AG09319 (cell line): Measurements from ENCODE around the gene CCNG2.

ENCODE experiments used
- DNase-seq: peaks from one replicate; pipeline ENCODE4 v3.0.0-alpha.2; 2010; ENCODE audit warnings: low read depth; ENCODE audit errors: extremely low read depth
- TF ChIP-seq, protein P1 (sequence below): IDR thresholded peaks from 2 replicates; pipeline ENCODE4 v1.5.1; 2011; ENCODE audit warnings: low read depth, mild to moderate bottlenecking, inconsistent platforms, low read length, moderate library complexity

CCNG2 gene

DNA sequence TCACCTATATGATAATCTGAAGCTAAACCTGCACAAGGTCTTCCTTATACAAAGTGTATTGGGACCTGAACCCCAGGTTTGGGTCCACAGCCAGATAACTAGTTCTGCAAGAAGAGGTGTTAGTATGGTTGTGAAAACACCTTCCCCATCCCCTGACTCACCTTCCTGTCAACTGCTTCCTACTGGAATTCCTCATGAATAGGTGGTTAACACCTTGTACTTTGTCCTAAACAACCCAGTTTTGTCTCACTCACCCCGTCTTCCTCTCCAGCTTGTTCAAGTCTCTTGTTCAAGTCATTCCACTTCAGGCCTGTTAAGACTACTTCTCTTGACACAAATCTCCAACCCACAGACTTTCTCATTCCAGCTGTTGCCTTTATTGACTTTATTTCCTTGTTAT, 45.5 kb downstream of the CCNG2 start:
- DNase-seq: no peak
- TF ChIP-seq, protein P1, sequence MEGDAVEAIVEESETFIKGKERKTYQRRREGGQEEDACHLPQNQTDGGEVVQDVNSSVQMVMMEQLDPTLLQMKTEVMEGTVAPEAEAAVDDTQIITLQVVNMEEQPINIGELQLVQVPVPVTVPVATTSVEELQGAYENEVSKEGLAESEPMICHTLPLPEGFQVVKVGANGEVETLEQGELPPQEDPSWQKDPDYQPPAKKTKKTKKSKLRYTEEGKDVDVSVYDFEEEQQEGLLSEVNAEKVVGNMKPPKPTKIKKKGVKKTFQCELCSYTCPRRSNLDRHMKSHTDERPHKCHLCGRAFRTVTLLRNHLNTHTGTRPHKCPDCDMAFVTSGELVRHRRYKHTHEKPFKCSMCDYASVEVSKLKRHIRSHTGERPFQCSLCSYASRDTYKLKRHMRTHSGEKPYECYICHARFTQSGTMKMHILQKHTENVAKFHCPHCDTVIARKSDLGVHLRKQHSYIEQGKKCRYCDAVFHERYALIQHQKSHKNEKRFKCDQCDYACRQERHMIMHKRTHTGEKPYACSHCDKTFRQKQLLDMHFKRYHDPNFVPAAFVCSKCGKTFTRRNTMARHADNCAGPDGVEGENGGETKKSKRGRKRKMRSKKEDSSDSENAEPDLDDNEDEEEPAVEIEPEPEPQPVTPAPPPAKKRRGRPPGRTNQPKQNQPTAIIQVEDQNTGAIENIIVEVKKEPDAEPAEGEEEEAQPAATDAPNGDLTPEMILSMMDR: no peak

DNA sequence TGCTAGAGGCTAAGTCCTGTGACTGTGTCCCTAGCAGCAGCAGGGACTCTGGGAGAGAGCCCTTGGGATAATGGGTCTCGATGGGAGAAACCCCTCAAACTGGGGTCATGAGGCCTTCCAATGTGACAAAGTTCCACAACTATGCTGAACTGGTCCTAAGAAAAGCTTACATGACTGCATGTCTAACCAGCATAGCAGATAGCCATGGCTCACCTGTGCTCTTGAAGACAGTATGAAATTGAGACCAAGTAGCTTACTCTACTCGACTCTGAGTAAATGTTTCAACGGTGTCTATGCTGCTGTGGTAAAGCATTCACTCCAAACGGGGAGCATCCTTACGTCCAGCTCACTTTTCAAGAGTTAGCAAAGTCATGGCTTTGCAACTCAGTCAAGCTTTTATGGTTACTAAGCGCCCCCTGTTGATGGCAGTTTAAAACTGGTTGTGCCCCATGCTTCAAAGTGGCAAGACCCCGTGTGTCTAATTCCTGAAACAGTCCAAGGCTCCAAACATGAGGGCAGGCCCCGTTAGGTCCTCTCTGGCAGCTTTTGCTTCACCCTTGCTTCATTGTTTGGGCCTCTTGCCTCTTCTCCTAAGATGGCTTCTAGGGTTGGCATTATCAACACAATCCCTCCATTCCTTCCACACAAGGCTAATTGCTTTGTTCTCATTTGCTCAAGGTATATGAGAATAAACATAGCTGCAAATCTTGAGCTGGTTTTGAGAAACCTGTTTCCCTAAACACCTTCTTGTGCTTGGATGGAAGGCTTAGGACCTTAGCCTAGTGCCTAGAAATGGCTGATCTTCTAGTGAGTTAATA, 46.6 kb downstream of the CCNG2 start:
- TF ChIP-seq, protein P1: peak; percentile 76
- DNase-seq: peak; percentile 56

DNA sequence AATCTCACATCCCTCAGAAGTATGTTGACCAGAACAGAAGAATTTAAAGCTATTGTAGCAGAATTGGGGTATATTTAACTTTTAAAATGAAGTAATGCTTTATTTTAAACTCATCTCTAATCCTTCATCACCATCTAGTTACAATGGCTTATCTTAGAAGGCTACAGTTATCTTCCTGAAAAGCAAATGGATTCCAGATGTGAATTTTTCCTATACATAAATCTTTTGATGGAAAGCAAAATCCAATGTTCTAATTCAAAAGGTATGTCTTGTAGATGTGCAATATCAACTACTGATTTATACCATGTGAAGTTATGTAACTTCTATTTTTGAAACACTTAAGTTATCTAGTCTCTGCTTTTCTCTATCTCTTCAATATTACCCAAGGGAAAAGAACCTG, 47.6 kb downstream of the CCNG2 start:
- no peak for DNase-seq
- TF ChIP-seq, protein P1: no peak

DNA sequence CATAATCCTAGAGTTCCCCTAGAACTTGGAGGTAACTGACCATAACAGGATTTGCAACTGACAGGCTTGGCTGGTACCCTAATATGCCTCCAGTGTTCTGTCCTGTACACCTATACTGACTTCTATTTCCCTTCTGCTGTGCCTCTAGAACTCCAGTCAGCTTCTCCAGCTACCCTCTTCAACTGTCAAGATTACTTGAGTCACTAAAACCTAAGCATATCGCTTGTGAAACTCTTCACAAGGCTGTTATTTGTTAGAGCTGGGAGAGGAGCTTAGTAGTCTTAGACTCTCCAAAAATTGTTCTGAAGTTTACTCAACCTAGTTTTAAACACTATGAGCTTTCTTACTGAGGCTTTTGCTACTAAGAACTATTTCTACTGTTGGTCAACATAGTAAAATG, 52.0 kb downstream of the CCNG2 start:
- TF ChIP-seq, protein P1: no peak
- no peak for DNase-seq

DNA sequence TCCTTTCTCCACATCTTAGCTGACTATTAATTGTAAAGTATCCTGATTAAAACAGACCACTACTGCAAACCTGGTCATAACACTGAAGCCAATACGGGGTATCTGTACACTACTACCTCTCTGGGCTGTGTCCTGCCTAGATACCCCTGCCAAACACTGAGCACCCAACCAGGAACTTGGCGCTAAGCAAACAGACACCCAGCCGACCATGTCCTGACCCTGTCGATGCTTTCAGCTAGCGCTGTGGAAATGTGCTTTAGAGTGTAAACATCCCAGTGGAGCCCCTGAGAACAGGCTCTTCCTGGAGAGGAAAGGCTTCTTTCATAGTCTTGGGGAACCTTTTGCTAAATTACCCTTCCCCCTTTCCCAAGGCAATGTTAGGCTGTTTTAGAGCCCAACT, 52.9 kb downstream of the CCNG2 start:
- TF ChIP-seq, protein P1: no peak
- DNase-seq: no peak

DNA sequence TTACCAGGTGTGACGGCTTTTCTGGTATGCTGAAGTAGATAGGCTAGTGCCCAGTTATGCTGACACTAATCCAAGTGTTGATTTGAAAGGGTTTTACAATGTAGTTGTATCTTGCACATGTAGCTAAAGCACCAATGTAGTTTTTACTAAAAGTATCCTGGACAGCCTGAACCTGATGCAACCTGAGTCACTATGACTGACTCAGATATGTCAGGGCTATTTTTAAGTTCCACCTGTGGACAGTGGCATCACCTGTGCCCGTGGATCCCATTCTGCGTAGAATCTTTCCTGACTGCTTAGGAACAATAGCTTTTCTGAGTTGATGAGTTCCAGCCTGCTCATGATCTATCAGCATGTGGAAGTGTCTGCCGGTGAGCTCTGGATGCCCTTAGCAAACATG, 58.1 kb downstream of the CCNG2 start:
- TF ChIP-seq, protein P1: no peak
- no peak for DNase-seq

DNA sequence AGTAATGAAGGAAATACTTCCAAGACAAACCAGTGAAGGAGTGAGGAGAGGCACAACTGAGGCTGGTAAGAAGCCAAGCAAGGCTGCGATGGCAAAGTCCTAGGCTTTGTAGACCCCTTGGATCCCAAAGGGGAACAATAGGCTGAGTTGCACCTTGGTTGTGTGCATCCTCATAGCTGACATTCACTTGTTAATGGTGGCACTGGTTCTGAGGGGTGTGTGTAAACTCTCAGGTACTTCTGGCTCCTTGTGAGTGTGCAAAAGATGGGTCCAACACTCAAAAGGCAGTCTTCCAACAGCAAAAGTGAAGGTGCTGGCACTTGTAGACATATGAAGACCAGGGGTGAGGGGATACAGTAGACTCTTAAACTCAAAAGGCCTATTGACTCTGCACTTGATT, 60.5 kb downstream of the CCNG2 start:
- no peak for DNase-seq
- TF ChIP-seq, protein P1: no peak
